ENCODE results near the gene MAPK10. TPM values are rescaled to one million over a fixed set of nuclear protein-coding genes. Genes with fewer than 3 reads are reported as not detected.

Gene MAPK10
- total RNA-seq, 1 donor from 2014 or later: 123 TPM

GRCh38 chr4:86271057-86271456, 88.8 kb downstream of the MAPK10 start:
- intact Hi-C loops (cut with DNase I): no loop called here
- no peaks in the 10 kb centered on the region for H3K9me3 ChIP-seq
- H3K27me3 ChIP-seq: no peaks in the 10 kb centered on the region

DNA sequence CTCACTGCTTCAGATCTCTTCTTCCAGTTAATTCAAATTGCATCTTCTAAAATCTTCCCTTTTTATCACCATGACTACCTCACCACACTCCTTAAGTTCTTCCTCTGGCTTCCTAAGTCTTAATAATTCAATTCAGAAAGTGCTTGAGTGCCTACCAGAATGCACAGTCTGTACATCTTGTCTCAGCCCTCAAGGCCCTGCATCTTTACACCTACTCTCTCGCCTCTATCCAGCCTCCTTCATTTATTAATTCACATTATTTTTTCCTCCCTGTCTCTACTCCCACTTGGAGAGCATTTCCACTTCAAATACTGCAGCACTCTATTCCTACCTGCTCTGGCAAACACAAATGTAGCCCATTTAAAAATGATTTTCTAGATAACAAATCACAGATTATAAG, 90.5 kb downstream of the MAPK10 start:
- intact Hi-C loops (cut with DNase I): no loop called here
- TF ChIP-seq POLR2AphosphoS5 (IDR thresholded peaks at IDR 0.05; ENCODE audit: insufficient read depth in 1 of 2, low read depth in 1 of 2) (no peak), CTCF (IDR thresholded peaks at IDR 0.05) (no peak), POLR2A (IDR thresholded peaks at IDR 0.05) (no peak)
- Histone ChIP-seq H3K36me3 (no peaks in the 10 kb centered on the region), H3K9me3 (no peaks in the 10 kb centered on the region), H3K27ac (no peak overlapping the region), H3K4me1 (no peaks in the 10 kb centered on the region), H3K27me3 (no peaks in the 10 kb centered on the region), H3K4me3 (no peak overlapping the region)
- no peak for DNase-seq (ENCODE audit: extremely low spot score in 2 of 2)

More at GRCh38 chr4:86271057-86271456, 88.8 kb downstream of the MAPK10 start:
- H3K36me3 ChIP-seq: no peaks in the 10 kb centered on the region
- DNase-seq (ENCODE audit: extremely low spot score in 2 of 2): no peak
- H3K4me1 ChIP-seq: no peaks in the 10 kb centered on the region
- no peak overlapping the region for H3K27ac ChIP-seq
- no peak overlapping the region for H3K4me3 ChIP-seq
- TF ChIP-seq CTCF (IDR thresholded peaks at IDR 0.05) (no peak), POLR2AphosphoS5 (IDR thresholded peaks at IDR 0.05; ENCODE audit: insufficient read depth in 1 of 2, low read depth in 1 of 2) (no peak), POLR2A (IDR thresholded peaks at IDR 0.05) (no peak)

DNA sequence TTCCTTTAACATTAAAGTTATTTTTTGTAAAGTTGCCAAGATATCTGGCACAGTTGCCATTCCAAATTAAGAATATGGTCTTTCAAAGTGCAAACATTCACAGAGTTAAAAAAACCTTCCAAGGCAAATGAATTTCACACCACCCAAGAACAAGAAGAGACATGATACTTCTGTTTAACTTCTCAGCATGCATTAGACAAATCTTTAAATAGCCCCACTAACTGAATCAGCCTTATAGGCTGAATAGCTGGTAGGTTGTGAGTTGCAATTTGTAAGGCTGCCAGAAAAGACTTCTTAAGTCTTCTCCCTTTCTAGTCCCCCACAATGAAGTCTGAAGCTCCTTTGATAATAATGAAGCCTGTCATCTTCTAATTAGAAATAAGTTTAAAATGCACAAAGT, 95.6 kb downstream of the MAPK10 start:
- Histone ChIP-seq H3K27ac (no peak overlapping the region), H3K4me3 (no peak overlapping the region), H3K27me3 (no peaks in the 10 kb centered on the region), H3K9me3 (no peaks in the 10 kb centered on the region), H3K36me3 (no peaks in the 10 kb centered on the region), H3K4me1 (no peaks in the 10 kb centered on the region)
- TF ChIP-seq POLR2A (IDR thresholded peaks at IDR 0.05) (no peak), POLR2AphosphoS5 (IDR thresholded peaks at IDR 0.05; ENCODE audit: insufficient read depth in 1 of 2, low read depth in 1 of 2) (no peak), CTCF (IDR thresholded peaks at IDR 0.05) (no peak)
- intact Hi-C loops (cut with DNase I): no loop called here
- DNase-seq (ENCODE audit: extremely low spot score in 2 of 2): no peak

- DNase-seq (ENCODE audit: extremely low spot score in 2 of 2): no peak
- Histone ChIP-seq H3K9me3 (no peaks in the 10 kb centered on the region), H3K4me1 (no peaks in the 10 kb centered on the region), H3K4me3 (no peak overlapping the region), H3K27ac (no peak overlapping the region), H3K36me3 (no peaks in the 10 kb centered on the region), H3K27me3 (no peaks in the 10 kb centered on the region)
- TF ChIP-seq CTCF (IDR thresholded peaks at IDR 0.05) (no peak), POLR2A (IDR thresholded peaks at IDR 0.05) (no peak), POLR2AphosphoS5 (IDR thresholded peaks at IDR 0.05; ENCODE audit: insufficient read depth in 1 of 2, low read depth in 1 of 2) (no peak)
- intact Hi-C loops (cut with DNase I): no loop called here
Measured at GRCh38 chr4:86261636-86262035, 98.2 kb downstream of the MAPK10 start.

- TF ChIP-seq CTCF (IDR thresholded peaks at IDR 0.05) (no peak), POLR2AphosphoS5 (IDR thresholded peaks at IDR 0.05; ENCODE audit: insufficient read depth in 1 of 2, low read depth in 1 of 2) (no peak), POLR2A (IDR thresholded peaks at IDR 0.05) (no peak)
- no peaks in the 10 kb centered on the region for H3K4me1 ChIP-seq
- H3K36me3 ChIP-seq: no peaks in the 10 kb centered on the region
- no peak for DNase-seq (ENCODE audit: extremely low spot score in 2 of 2)
- intact Hi-C loops (cut with DNase I): no loop called here
- H3K9me3 ChIP-seq: no peaks in the 10 kb centered on the region
- H3K27ac ChIP-seq: no peak overlapping the region
- no peak overlapping the region for H3K4me3 ChIP-seq
- H3K27me3 ChIP-seq: no peaks in the 10 kb centered on the region
Measured at GRCh38 chr4:86256086-86256485, 103.8 kb downstream of the MAPK10 start.
